ENCODE measurements around the gene MAD1L1.

MAD1L1 gene

DNA sequence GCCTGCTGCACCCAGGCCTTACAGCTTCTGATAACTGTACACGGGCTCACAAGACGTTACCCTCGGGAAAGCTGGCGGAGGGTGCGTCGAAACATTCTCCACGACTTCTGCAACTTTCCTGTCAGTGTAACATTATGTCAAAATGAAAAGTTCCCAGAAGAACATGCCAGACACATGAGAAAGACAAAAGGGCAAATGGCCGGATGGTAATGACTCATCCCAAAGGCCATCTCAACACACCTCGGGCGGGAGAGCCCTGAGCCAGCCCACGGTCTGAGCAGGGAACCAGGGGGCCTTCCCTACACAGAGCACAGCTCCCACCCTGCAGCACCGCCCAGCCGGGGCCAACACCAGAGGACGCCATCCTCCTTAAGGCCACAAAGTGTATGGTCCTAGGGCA lies 118.7 kb downstream of the MAD1L1 start:
- no peak for DNase-seq

DNA sequence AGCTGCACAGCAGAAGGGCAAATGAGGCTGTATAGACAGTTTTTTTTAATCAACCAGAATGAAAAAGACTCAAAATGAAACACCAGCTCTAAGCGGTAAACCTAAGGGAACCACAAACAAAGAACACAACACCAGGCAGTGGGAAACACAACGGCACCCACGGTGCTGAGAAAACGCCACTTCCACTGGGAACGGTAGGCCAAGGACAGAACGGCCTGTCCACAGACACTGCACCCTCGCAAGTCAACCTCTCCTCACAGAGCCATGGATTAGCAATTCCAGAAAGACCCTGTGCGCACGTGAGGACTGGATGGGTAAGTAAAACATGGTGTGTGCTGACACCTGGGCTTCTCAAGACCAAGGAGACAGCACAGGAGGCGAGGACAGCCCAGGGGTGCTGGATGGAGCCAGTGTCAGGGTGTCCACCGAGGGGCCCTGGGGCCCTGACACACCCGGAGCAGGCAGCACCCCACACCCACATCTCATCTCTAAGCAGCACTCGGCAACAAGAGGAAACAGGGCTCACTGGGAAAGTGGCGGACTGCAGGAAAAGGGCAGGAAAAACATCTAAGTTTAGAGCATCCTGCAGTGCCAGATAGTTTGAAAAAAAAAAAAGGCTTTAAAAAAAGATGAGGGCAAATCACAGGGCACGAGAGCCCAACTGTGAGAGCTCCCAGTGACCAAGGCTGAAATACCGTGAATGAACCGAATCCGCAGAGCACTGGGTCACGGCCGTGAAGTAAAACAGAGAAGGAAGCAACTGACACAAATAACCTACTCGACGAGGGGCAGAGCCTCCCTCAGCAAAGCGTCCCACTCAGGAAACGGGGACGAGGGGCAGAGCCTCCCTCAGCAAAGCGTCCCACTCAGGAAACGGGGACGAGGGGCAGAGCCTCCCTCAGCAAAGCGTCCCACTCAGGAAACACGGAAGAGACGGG lies 120.2 kb downstream of the MAD1L1 start:
- peak; percentile 72 for DNase-seq

DNA sequence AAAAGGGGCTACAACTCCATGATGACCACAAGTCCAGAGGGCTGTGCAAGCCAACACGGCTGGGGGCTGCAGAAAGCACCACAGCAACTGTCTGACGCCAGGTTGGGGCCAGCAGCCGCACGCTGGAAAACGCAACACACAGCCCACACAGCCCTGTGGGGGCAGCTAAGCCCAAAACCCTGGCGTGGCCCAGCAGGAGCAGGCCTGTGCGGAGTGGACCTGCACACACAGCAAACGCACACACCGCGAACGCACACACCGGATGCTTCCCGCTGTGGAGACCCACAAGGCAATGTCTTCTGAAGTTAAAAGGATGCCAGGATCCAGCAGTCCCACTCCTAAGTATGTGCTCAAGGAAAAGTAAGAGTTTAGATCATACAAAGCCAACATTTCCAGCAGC lies 121.2 kb downstream of the MAD1L1 start:
- no peak for DNase-seq

DNA sequence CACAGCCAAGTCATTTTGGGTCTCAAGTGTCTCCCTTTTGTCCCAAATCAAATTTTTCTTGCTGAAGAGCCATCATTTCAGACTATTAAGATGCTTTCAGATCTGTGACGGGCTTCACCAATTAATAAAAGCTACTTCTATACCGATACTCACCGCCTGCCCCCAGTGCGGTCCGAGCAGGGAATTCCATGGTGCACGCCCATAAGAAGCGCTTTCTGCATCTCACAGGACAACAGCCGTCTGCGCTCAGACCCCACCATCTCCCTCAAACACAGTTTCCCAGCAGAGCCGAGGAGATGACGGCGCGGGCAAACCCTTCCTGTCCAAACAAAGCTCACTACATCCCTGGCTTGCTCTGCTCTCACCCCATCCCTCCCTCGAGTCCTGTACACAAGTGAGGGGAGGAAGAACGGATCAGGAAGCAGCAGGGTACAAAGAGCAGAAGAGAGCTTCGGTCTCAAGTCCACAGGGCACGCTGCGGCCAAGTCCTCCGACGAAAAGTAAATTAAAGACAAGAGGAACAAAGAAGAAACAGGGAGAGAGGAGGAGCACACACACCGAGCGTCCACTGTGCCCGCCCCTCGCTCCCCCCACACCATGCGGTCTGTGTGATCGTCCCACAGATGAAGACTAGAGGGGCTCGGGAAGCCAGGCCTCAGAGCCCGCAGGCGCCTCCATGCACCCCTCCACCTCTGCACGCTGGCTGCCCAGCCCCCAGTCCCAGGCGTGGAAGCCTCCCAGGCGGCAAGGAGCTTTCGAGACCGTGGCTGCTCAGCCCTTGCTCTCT lies 121.9 kb downstream of the MAD1L1 start:
- no peak for DNase-seq

DNA sequence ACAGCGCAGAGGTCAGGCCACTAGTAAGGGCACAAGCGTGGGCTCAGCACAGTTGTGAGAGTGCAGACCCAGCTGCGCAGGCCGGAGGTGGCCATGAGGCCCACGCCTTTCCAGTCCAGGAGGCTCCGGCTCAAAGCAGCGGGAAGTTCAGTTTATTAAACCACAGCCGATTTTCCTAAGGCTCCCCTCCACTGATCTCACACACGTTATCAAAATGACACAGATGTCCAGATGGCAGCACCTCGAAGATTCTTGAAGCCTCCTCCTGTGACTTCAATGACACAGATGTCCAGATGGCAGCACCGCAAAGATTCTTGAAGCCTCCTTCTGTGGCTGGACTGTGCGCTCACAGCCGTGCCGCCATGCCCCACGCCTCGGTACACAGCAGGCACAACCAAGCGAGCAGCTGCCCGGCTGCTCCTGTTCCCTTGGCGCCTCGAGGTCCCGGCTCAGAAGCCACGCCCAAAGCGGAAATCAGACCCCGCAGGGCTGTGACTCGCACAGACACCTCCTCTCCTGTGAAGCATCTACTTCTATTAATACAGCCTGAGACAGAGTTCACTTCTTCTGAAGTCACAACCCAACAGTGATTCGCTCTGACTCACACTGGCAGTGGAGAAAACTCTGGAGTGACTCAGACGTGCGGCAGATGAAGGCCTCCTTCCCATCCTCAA lies 122.7 kb downstream of the MAD1L1 start:
- DNase-seq = peak; percentile 77

DNA sequence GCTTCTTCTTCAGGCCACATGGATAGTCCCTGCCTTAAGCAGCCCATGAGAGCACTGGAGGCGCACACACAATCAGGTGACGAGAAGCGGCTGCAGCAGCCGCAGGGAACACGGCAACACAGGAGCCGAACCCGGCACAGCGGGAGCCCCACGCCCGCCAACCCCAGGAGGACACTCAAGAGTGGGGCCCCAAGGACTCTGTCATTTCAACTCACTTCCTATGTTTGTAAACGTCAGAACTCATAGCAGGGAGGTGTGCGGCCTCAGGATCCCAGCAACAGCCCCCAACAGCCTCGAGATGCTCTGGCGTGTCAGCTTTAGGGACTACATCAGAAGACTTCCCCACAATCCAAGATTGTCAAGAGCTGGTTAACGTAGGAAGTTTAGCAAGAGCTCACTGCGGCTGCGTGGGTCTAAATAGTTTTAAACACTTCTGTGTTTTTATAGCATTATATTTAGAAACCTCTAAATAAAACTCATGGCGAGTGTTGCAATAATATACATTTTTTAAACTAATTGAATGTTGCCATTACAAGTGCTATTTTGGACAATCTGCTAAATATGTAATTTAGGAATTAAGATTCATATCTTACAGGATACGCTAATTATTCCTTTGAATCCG lies 123.4 kb downstream of the MAD1L1 start:
- no peak for DNase-seq

DNA sequence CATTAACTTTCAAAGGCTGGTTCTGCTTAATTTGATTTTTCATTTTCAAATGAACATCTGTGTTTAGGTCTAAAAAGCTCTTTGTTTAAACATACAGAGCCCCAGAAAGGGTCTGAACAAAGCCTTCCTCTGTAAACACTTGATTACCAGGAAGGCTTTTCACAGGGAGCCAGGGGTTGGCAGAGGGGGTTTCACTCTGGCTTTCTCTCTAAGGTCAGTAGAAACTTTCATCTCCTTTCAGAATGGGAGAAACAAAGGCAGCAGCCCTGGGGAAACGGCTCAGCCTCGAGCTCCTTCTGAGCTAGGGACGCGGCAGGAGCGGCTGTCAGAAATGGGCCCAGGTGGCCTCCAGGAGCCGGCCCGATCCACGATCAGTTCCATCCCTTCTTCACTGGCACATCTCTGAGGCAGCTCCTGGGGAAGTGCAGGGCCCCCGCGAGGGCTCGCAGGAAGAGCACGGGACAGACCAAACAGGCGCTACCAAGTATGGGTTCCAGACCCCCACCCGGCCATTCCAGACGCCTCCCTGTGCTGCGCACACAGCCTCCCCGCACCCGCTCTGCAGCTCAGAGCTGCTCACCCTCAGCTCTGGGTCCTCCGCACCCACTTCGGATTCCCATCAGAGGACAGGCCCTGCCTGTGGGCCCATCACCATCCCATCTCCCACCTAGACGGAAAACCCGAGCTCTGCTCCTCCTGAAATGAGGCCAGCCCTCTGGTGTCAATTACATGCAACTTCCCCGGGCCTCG lies 124.1 kb downstream of the MAD1L1 start:
- DNase-seq = no peak

DNA sequence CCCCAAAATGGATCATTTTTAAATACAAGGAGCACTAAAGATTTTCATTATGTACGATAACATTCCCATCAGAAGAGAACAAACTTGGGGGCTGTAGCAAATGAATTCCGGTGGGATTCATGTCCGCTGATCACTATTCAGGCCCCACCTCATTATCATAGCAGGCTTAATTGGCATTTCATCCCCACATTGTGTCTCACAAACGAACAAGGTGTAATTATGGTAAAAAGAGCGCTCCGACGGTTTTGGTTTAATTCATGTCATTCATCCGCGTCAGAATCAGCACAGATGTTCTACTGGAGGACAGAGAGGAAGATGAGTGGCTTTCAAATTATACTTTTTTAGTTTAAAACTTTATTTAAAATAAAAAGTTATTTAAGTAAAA lies 124.7 kb downstream of the MAD1L1 start:
- DNase-seq = no peak

DNA sequence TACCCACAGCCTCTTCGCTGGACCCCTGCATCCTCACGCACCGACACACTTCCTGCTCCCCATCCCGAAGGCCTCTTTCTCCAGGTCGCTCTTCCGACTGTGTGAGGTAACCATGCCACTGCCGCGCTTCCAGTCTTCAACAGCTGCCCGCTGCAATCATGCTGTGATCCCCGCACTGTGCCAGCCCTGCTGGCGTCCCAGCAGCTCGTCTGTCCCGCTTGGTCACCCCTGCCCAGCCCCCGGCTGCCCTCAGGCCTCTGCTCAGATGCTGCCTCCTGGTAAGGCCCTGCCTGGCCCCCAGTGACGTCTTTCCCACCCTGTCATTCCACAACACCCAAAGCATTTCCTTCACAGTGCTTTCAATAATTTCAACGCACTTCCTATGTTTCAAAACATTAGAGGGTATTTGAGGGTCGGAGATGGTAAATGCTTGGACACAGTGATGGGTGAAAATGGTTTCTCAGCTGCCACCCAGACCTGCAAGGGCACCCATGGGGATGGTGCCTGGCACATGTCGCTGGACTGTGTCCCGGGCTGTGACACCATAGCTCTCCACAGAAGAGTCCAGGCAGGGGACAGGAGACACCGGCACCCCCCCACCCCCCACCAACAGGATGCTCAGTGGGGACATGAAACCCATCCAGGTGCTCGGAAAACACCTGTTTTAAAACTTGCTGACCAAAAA lies 125.2 kb downstream of the MAD1L1 start:
- DNase-seq = no peak

DNA sequence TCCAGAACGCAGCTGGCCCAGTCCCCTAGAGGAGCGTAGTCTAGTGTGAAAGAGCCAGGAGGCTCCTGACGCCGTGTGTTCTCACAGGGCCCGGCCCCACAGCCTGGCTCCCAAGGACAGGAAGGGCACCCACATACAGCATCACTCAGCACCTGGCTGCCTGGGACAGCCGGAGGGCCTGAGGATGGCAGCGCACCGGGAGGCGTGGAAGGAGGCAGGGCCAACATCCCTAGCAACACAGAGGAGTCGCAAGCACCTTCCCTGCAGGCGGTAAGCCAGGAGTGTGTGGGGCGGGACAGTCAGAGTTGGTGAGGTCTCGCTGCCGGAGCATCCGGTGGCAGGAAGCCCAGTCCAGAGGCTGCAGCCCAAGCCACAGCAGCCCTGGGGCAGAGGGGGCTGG lies 125.8 kb downstream of the MAD1L1 start:
- no peak for DNase-seq

DNA sequence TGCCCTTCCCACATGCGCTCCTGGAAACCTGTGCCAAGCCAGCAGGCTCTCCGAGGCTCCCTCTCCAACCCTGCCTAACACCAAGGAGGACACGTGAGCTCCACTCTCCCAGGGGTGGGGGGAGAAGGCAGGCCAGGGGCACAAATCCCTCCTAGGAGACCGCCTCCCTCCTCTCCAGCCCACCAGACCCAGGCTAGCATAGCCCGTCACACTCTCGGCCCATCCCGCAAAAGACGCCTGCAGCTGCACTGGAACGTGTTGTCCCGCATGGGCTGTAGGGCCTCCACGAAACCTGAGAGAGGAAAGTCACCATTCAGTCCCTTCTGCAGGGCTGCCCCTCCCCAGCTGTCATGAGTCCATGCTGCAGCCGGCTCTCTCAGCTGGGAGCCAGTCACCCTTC lies 126.3 kb downstream of the MAD1L1 start:
- no peak for DNase-seq

DNA sequence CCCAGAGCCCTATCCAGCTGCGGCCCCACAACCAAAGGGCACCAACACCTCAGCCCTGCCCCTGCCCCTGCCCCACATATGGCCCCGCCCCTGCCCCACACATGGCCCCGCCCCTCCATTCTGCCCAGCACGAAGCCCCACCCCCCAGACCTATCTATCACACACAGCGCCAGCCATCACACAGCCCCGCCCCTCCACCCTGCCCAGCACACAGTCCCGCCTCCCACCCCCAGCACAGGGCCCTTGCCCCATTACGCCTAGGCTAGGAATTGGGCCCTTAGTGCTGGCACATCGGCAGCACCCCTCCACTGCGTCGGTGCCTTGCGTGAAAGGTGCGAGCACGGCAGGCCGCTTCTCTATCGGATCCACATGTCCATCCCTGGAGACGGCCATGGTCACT lies 126.8 kb downstream of the MAD1L1 start:
- DNase-seq = no peak

DNA sequence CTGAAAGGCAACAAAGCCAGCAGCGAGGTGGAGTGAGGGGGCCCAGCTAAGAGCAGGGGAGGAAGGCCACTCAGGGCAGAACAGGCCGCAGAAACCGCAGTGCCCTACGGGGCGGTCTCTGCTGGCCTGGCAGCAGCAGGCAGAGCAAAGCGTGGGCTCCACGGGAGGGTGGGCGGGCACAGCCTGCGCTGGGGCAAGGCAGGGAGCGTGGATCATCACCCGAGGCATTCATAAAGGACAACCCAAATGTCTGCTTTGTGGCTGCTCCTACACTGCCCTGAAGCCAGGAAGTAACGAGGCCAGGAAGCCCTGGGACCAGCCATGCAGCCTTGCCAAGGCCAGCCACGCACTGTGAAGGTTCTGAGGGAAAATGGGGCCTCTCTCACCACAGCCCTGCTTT lies 127.5 kb downstream of the MAD1L1 start:
- no peak for DNase-seq

DNA sequence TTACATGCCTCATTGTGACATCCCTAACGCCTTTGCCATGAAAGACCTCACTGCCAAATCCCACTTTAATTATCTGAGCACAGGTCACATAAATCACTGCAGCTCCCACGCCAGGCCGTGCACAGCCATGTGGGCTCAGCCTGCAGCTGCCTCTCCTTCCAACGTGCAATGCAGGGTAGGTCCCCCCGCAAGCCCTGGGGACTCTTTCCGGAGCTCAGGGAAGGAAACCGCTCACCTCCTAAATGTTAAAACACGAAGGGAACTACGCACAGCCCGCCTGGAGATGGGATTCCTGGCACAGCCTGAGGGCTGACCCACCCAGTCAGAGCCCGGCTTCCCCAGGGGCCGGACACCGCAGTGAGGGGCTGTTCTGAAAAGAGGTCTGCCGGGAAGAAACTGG lies 128.0 kb downstream of the MAD1L1 start:
- DNase-seq = no peak

DNA sequence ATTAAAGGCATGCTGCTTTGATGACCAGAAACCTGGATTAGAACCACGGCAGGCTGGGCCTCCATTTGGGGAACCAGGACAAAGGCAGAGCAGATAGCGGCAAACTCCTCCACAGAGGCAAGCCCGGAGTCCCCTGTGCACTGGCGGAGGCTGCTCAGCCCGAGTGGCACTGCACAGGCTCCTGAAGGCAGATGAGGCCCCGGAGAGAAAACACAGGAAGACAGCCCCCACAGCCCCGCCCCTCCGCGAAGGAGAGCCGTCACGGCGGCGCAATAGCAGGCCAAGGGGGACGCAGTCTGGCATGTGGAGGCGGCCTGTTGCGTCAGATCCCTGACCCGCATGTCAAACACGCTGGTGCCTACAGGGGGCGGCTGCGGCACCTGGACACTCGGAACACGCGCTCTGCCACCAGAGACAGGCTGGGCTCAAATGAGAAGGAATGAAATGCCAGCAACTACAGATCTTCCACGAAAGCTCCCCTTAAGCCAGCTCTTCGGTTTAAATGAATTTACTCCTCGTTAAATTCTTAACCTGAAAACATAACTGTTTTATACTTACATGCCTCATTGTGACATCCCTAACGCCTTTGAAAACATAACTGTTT lies 128.5 kb downstream of the MAD1L1 start:
- DNase-seq = peak; percentile 85

DNA sequence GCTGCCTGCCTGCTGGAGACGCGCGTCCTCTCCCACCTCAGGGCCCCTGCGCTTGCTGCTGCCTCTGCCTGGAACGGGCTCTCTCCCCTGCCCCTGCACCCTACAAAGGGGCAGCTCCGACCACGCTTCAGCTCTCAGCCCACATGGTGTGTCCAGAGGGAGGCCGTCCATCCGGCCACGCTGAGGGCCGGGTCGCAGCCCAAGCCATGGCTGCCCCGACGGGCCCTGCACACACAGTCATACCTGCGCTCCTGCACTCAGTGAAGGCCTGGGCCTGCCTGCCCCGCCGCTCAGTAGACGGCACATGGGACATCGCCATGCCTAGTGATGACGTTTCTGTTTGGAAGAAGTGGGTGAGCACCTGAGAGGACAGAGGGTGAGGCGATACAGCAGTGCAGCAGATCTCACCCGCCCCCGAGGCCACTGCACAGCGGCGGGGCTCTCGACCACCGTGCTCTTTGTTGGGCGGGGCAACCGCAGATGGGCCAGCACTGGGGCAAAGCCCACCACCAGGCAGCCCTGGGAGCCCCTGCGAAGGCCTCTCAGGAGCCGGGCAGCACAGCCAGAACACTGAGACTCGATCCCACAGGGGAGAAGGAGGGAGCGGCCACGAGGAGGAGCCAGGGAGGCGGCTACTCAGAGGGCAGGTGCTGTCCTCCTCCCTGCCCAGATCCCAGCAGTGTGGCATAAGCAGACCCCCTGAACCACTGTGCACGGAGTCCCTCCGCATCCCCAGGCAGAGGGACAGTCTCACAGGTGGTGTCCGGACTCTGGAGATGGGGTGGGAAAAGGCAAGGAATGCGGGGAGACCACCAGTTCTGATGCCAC lies 129.5 kb downstream of the MAD1L1 start:
- DNase-seq = no peak

DNA sequence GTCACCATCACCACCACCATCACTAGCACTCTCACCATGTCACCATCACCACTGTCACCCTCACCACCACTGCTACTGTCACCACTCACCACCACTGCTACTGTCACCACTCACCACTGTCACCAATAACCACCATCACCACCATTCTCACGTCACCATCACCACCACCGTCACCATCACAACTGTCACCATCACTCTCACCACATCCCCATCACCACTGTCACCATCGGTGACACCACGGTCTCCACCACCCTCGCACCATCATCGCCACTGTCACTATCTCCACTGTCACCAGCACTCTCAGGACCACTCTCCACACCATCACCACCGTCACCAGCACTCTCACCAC lies 130.4 kb downstream of the MAD1L1 start:
- no peak for DNase-seq

DNA sequence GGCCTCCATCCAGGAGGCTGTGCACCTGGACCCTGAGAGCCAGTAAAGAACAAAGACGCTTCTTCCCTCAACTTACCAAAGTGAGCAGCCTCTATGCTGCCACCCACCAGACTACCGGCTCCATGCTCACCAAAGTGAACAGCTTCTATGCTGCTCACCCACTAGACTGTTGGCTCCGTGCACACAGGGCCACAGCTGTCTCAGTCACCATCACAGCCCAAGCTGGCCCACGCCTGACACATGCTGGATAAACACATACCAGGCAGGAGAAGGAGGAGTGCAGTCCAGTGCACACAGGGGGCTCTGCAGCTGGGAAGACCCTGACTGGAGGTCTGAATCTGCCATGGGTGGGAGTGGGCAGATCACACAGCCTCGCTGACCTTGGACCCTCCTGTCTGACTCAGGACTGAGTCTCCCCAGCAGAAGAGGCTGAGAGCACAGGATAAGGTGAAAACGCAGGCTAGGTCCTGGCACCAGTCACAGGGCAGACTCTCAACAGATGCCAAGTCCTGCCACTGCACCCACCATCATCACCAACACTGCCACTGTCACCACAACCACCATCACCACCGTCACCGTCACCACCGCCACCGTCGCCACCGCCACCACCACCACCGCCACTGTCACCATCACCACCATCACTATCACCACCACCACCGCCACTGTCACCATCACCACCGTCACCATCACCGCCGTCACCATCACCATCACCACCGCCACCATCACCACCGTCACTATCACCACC lies 130.9 kb downstream of the MAD1L1 start:
- DNase-seq = no peak

DNA sequence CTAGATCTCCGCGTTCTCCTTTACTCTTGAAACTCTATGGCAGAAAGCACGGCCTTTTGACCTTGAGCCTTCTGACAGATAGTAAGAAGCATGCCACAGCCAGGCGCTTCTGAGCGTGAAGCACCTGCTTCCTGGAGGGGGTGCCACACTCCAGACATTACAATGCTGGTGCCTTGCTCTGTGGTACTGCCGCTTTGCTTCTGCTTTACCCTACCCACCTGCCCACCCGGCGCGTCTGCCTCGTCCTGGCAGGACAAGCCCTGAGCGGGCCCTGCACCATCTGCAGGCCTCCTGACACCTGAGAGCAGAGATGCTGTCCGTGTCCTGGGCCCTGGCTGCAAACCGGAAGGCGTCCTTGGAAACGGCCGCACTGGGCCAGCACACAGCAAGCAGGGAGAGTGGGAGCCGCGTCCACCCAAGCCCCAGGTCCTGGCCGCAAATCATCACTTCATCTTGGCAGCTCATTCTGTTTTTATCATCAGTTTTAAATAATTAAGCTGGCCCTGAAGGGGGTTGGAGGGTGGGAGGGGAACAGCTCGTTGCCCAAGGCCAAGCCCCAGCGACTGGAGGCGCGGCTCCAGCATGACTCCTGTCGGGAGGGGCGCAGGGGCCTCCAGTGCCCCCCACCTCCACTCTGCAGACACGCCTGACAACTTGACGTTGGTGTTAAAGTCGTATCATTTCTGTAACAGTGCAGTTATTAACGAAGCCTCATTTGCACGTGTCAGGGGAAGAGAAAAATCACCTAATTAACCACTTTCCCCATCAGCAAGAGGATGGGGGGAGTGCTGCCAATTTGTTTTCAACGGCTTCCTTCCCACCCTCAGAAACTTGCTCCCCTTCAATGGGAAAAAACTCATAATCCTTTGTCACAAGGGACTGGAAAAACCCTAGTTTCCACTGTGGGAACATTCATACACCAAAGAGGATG lies 132.2 kb downstream of the MAD1L1 start:
- no peak for DNase-seq
